OCI-LY3 (cell line): ENCODE results near the gene ZNF765.

Experiments
- H2AFZ ChIP-seq: fragments of 200-600, 300-600 bp; shearing (Covaris generic); 2 replicates; pipeline ENCODE4 v1.6.0; 2014; ENCODE audit warnings: antibody characterized with exemption, low read depth, low read length
- H3K27ac ChIP-seq: fragments of 200-600, 300-600 bp; sonication (generic); 2 replicates; pipeline ENCODE4 v1.5.1; 2014; ENCODE audit warnings: mild to moderate bottlenecking, low read length, moderate library complexity, mixed read lengths
- H3K27me3 ChIP-seq: fragments of 200-600, 300-600 bp; sonication (generic); 2 replicates; pipeline ENCODE4 v1.6.1; 2014; ENCODE audit warnings: low read depth, low read length, mixed read lengths
- H3K36me3 ChIP-seq: fragments of 200-600, 300-600 bp; sonication (generic); replicated peaks from 2 replicates; pipeline ENCODE3; 2014; ENCODE audit warnings: low read depth, low read length, mixed read lengths
- H3K4me1 ChIP-seq: fragments of 300-600, 200-600 bp; sonication (generic); 2 replicates; pipeline ENCODE4 v1.6.1; 2014; ENCODE audit warnings: low read length, mixed read lengths
- H3K4me2 ChIP-seq: fragments of 200-600, 300-600 bp; sonication (generic); 2 replicates; pipeline ENCODE4 v1.6.1; 2014; ENCODE audit warnings: low read length, mixed read lengths
- H3K4me3 ChIP-seq: fragments of 300-600, 200-600 bp; sonication (generic); 2 replicates; pipeline ENCODE4 v1.5.1; 2014; ENCODE audit warnings: antibody characterized with exemption, mild to moderate bottlenecking, low read length, moderate library complexity
- H3K79me2 ChIP-seq: fragments of 300-600, 200-600 bp; shearing (Covaris generic); 2 replicates; pipeline ENCODE4 v1.6.1; 2014; ENCODE audit warnings: mild to moderate bottlenecking, low read length, mixed read lengths
- H3K9ac ChIP-seq: fragments of 300-600, 200-600 bp; shearing (Covaris generic); 2 replicates; pipeline ENCODE4 v1.6.0; 2014; ENCODE audit warnings: mild to moderate bottlenecking, low read length, moderate library complexity
- H3K9me3 ChIP-seq: fragments of 200-600, 300-600 bp; shearing (Covaris generic); 2 replicates; pipeline ENCODE4 v1.6.1; 2014; ENCODE audit warnings: low read length, mixed read lengths; ENCODE audit not compliant: insufficient read depth
- H4K20me1 ChIP-seq: fragments of 200-600, 300-600 bp; sonication (generic); 2 replicates; pipeline ENCODE4 v1.6.1; 2016; ENCODE audit warnings: low read length, mixed read lengths; ENCODE audit not compliant: insufficient read depth
- EZH2phosphoT487 ChIP-seq: fragments of 200-600 bp; shearing (Covaris generic); IDR thresholded peaks from 2 replicates; pipeline ENCODE4 v1.6.1; 2018; ENCODE audit warnings: antibody characterized with exemption, mixed run types, low read depth
- TF ChIP-seq, protein P1 (sequence below): fragments of 200-600, 300-600 bp; sonication (generic); IDR thresholded peaks from 2 replicates; pipeline ENCODE4 v1.5.1; 2014; ENCODE audit warnings: antibody characterized with exemption, low read length, low read depth

ZNF765 gene

DNA sequence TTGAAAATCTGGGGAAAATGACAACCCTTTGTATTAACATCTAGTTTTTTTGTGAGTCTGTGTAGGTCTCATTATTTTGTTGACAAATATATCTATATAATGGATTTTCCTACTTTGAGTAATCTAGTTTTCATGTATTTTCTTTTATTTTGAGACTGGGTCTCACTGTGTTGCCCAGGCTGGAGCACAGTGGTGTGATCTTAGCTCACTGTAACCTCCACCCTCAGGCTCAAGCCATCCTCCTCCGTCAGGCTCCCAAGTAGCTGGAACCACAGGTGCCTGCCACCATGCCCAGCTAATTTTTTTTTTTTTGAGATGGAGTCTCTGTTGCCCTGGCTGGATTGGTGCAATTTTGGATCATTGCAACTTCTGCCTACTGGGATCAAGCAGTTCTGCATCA, 20.2 kb upstream of the ZNF765 start:
- H3K9ac ChIP-seq: no peak overlapping the region

DNA sequence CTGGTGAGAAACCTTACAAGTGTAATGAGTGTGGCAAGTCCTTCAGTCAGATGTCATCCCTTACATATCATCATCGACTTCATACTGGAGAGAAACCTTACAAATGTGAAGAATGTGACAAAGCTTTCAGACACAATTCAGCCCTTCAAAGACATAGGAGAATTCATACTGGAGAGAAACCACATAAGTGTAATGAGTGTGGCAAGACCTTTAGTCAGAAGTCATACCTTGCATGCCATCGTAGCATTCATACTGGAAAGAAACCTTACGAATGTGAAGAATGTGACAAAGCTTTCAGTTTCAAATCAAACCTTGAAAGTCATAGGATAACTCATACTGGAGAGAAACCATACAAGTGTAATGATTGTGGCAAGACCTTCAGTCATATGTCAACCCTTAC, 13.6 kb upstream of the ZNF765 start:
- H3K9ac ChIP-seq: no peak overlapping the region
- H3K27me3 ChIP-seq: no peaks in the 10 kb centered on the region
- no peaks in the 10 kb centered on the region for H3K79me2 ChIP-seq
- no peak overlapping the region for H3K4me2 ChIP-seq
- H3K27ac ChIP-seq: no peak overlapping the region
- peaks cover 2% of the 10 kb centered on the region for H3K36me3 ChIP-seq
- H3K9me3 ChIP-seq: peaks cover 4% of the 10 kb centered on the region; the same call in 1 of the 2 replicates
- TF ChIP-seq, protein P1, sequence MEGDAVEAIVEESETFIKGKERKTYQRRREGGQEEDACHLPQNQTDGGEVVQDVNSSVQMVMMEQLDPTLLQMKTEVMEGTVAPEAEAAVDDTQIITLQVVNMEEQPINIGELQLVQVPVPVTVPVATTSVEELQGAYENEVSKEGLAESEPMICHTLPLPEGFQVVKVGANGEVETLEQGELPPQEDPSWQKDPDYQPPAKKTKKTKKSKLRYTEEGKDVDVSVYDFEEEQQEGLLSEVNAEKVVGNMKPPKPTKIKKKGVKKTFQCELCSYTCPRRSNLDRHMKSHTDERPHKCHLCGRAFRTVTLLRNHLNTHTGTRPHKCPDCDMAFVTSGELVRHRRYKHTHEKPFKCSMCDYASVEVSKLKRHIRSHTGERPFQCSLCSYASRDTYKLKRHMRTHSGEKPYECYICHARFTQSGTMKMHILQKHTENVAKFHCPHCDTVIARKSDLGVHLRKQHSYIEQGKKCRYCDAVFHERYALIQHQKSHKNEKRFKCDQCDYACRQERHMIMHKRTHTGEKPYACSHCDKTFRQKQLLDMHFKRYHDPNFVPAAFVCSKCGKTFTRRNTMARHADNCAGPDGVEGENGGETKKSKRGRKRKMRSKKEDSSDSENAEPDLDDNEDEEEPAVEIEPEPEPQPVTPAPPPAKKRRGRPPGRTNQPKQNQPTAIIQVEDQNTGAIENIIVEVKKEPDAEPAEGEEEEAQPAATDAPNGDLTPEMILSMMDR: no peak
- no peak for TF ChIP-seq EZH2phosphoT487
- no peak overlapping the region for H3K4me3 ChIP-seq
- no peaks in the 10 kb centered on the region for H4K20me1 ChIP-seq
- H2AFZ ChIP-seq: no peak overlapping the region
- H3K4me1 ChIP-seq: no peaks in the 10 kb centered on the region

More for the DNA sequence above, 20.2 kb upstream of the ZNF765 start:
- Histone ChIP-seq H3K27me3 (no peaks in the 10 kb centered on the region), H4K20me1 (no peaks in the 10 kb centered on the region), H3K4me1 (no peaks in the 10 kb centered on the region), H3K4me3 (no peak overlapping the region), H3K79me2 (no peaks in the 10 kb centered on the region), H3K4me2 (no peak overlapping the region), H3K36me3 (peaks cover 4% of the 10 kb centered on the region), H3K27ac (no peak overlapping the region), H2AFZ (no peak overlapping the region), H3K9me3 (no peaks in the 10 kb centered on the region)
- no peak for TF ChIP-seq EZH2phosphoT487
- TF ChIP-seq, protein P1: no peak

DNA sequence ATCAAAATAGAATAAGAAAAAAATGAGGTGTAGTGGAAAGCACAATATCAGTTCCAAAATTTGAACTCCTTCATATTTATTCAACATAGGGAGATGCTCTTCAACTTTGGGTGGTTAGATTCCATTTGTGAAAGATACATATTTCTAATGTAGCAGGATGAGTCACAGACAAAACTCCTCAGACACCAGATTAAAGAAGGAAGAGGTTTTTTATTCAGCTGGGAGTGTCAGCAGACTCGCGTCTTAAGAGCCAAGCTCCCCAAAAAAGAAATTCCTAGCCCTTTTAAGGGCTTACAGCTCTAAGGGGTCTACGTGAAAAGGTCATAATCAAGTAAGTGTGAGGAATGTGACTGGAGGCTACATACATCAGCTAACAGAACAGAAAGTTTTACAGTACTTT, 6.8 kb upstream of the ZNF765 start:
- 0 out of 2 replicates have a peak, but pooled peaks cover 17% of the 10 kb centered on the region for H3K9me3 ChIP-seq
- no peaks in the 10 kb centered on the region for H3K4me1 ChIP-seq
- no peak overlapping the region for H3K4me2 ChIP-seq
- H3K27me3 ChIP-seq: no peaks in the 10 kb centered on the region
- H3K4me3 ChIP-seq: no peak overlapping the region
- H2AFZ ChIP-seq: no peak overlapping the region
- no peaks in the 10 kb centered on the region for H3K36me3 ChIP-seq
- H3K79me2 ChIP-seq: no peaks in the 10 kb centered on the region
- H3K27ac ChIP-seq: no peak overlapping the region
- H3K9ac ChIP-seq: no peak overlapping the region
- TF ChIP-seq EZH2phosphoT487: no peak
- TF ChIP-seq, protein P1: no peak
- H4K20me1 ChIP-seq: no peaks in the 10 kb centered on the region

DNA sequence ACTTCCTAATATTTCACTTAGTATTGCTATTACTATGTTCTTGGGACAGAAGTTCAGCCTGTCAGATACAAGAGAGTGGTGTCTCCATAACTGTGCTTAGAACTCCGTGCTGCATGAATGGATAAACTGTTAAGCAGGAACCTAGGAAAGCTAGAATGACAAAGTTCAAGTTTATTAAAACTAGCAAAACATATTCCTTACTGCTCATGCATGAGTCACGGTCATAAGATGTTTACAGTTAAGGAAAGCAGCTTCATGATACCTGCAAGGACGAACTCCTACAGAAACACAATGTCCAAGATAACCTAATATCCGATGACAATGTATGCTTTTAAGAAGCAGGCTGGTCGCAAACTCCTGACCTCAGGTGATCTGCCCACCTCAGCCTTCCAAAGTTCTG, 6.0 kb upstream of the ZNF765 start:
- no peak overlapping the region for H2AFZ ChIP-seq
- no peak overlapping the region for H3K4me3 ChIP-seq
- no peaks in the 10 kb centered on the region for H4K20me1 ChIP-seq
- no peak overlapping the region for H3K4me2 ChIP-seq
- H3K9ac ChIP-seq: no peak overlapping the region
- no peaks in the 10 kb centered on the region for H3K79me2 ChIP-seq
- no peak overlapping the region for H3K27ac ChIP-seq
- H3K9me3 ChIP-seq: 0 out of 2 replicates have a peak, but pooled peaks cover 17% of the 10 kb centered on the region
- no peaks in the 10 kb centered on the region for H3K27me3 ChIP-seq
- H3K36me3 ChIP-seq: no peaks in the 10 kb centered on the region
- TF ChIP-seq, protein P1: no peak
- H3K4me1 ChIP-seq: no peaks in the 10 kb centered on the region
